Loucy (cell line): ENCODE measurements around the gene SHLD1.

Source experiments
- CTCF ChIP-seq: fragments of 200-600 bp; sonication (generic); conservative IDR thresholded peaks from 2 replicates; pipeline ENCODE4 v1.5.1; 2014; ENCODE audit warnings: mild to moderate bottlenecking, antibody characterized with exemption, low read length
- EZH2phosphoT487 ChIP-seq: fragments of 200-600 bp; IDR thresholded peaks from 2 replicates; pipeline ENCODE4 v1.6.1; 2018; ENCODE audit warnings: antibody characterized with exemption, mild to moderate bottlenecking, moderate library complexity, borderline replicate concordance

GRCh38 chr20:5716953-5717352 is 33.2 kb upstream of the SHLD1 start:
- TF ChIP-seq CTCF = no peak
- no peak for TF ChIP-seq EZH2phosphoT487
